HG02884 (cell line): ENCODE data around the gene WWOX.

Experiments used
- ATAC-seq: cut with Tn5 transposase; IDR thresholded peaks from one replicate; pipeline ENCODE4 v1.9.1; 2021; ENCODE audit warnings: mild to moderate bottlenecking, moderate library complexity; ENCODE audit not compliant: unreplicated experiment

WWOX gene

DNA sequence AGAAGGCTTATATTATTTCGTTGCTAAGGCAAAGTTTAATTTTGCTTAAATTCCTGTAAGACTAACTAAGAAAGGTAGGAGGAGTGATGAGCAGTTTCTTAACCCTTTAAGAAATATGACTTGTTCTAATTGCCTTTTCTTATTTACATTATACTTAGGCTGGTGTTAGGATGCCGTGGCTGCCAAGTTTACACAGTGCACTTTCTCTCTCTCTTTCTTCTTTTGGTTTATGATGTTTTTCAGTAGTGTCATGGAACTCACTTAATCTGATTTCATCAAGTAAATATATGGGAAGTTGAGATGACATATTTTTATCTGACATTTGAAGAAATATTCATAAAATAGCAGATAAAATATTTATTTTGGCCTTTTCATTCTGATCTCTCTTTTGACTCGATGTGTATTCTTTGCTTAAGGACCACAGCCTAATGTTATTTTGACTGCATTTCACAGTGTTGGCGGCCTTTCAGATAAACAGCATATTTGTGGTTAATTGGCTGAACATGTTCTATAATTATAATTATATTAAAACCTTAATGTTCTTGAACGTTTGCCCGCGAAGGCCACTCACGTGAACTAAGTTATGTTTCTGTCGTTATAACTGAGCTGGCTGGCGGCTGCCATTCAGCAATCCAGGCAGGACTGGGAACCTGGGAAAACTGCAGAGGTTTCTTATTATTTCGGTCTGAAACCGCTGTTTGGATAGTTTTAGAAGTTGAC is 191.6 kb downstream of the WWOX start:
- ATAC-seq: no peak

DNA sequence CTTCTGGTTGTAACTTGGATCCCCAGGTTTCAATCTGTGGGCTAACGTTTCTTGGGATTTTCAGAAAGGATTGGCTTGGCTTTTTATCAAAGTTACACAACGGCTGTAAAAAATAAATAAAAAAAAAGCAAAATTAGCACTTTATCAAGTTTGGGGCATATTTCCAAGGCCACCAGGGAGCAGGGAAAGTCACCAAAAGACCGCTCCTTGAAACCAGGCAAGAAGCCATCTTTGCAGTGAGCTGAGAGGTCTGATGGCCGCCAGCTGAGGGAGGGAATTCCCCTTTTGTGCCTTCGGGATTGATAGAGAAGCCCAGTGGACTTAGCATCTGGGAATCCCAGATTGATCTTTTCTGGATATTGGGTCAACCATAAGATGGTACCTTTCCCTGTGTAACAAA is 192.2 kb downstream of the WWOX start:
- ATAC-seq: no peak

DNA sequence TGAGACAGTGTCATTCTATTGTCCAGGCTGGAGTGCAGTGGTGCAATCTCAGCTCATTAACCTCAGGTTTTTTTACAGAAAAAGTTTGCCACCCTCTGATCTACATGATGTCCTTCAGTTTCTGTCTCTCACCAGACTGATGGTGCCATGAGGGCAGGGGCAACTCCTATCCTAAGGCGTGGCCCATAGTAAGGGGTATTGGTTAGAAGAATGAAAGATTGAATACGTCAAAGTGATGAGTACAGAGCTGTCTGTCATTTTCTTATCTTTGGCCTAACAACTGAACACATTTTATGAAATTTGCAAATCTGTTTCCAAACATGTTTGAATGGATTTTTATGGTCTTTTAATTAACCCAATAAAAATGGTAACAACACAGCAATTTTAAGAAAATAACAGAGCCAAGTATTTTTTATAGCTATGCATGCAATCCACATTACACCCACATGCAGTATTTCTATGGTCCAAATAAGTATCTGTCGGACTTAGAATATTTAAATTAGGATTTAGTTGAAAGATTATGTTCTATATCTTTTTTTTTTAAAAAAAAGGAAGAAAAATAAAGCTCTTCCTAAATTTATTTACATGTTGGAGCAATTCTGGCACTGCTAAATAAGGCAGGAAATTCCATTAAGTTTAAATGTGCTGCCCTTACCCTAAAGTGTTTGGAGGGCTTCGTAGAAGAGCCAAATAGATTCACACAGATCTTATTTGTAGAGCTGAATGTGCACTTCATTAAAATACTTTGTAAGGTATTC is 192.8 kb downstream of the WWOX start:
- ATAC-seq: no peak

DNA sequence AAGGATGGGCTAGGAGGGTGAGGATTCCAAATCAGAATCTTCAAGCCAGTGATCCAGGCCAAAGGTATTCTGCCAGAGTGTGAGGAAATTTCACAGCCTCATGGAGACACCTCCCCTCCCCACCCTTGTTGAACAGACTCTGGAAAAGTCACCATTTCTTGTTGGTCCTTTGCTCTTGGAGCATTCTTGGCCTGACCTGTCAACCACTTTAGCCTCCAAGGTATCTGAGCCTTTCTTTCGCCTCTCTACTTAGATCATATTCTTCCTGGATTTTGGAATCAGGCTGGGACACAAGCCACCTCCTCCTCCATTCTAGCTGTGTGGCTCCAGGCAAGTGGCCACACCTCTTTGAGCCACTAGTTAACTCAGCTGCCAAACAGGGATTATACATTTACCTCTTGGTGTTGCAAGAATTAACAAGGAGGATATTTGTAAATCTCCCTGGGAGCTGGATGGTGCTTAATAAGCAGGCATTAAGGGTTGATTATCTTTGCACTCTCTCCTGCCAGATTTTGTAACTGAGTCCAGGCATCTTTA is 193.5 kb downstream of the WWOX start:
- no peak for ATAC-seq

DNA sequence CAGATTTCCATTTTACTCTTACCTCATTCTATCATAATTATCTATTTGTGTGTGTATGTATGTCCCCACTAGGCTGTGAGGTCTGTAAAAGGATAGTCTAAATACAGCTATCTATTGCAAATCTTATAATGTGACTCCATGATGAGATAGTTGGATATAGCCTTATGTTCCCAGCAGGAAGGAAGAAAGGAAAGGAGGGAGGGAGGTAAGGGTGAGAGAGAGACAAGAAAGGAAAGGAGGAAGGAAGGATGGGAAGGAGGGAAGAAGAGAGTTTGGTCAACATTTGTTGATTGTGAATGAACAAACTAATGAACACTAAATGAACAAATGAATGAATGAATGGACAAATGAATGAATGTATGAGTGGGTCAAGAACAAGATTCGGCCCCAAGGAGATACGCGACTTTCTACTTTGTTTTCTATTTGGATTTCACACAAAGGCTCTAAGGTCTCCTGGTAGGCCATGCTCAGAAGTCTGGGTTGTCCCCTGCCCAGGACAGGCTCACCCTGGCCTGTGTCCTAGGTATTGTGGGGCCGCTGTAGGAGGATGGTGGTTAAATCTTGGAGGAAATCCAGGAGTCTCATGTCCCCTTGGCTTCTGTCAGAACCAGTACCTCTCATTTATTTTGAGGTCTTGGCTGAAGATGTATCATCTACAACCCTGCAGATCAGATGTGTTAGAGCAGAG is 195.2 kb downstream of the WWOX start:
- no peak for ATAC-seq

DNA sequence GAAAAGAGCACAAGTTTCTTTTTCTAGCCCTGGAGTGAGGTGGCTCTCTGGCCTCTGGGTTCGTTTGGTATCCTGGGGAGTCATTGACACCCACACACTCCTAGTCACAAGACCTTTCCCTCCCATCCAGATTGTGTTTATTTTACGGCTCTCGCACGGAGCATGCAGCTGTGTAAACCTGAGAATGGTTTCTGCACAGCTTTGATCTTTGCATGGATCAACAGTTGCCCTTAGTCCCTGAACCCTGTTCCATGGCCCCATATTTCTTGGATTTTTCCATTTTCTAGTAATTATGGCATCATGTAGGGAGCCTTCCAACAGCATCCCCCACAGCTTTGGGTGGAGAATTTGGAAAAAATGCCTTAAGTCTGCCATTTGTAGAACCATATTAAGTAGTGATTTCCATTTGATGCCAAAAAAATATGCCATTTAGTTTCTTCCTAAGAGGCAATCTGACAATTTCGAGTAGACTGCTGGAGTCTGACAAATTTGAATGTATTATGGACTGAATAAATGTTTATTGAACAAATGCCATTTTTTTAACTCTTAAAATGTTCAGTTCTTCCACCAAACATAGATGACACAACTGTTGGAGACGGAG is 197.7 kb downstream of the WWOX start:
- no peak for ATAC-seq

DNA sequence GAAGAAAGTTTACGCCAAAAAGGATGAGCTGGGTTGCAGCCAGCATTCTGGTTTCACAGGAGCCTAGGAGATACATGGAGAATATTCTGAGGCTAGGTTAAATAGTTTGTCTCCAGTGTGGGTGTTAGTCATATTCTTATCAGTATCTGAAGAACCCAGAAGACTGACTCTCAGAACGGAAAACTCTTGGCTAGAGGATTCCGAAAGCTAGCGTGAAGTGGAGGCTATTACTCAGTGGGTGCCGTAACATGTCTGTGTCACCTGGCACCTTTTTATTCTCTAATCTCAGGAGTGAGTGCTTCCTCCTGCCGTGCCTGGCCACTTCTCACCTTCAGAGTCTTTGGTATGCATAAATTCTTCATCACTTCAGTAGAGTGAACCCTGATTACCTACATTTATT is 199.5 kb downstream of the WWOX start:
- no peak for ATAC-seq

DNA sequence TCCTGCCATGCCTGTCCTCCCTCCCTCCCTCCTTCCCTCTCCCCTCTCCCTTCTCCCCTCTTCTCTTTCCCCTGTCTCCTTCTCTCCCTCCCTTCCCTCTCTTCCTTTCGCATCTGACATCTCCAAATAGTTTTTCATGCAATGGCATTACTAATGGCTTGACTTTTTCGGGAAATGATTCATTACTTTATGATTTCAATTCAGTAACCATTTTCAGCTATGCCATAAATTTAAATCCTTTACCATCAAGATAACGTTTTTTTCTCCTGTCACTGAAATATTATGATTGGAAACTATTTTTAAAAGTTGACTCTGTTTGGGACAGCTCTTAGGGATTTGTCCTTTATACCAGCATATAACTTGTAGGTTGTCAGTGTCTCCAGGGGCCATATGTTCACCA is 201.0 kb downstream of the WWOX start:
- no peak for ATAC-seq

DNA sequence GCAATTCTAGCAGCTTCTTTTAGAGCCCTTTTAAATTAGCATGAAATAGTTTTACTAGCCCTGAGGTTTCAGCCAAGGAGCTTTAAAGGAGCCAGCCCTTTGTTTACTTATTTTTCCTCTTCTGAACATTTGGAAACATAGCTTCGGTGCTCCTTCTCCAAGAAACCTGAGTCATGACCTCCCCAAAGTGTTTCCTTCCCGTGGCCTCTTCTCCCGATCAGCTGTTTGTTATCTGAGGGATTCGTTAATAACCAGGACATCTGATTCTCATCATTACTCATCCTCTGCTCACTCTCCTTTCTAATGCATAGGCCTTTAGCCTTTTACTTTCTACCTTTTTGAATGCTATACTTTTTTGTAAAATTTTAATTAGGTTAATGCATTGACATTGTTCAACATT is 204.5 kb downstream of the WWOX start:
- no peak for ATAC-seq

DNA sequence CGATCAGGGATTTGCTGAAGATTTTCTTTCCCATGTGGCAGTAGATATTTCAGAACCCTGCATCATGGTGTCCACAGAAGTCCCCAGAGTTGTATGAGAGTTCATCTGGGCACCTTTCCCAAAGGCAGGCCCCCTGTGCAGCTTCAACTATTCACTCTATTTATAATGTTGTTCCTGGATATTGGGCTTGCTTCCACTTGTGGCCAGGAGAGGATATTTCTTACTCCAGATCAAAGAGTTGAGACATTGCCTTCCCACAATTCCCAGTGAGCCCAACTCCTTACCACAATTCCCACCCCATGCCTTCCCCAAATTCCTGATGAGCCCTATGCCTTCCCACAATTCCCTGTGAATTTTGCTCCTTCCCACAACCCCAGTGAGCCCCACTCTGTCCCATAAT is 206.9 kb downstream of the WWOX start:
- no peak for ATAC-seq

DNA sequence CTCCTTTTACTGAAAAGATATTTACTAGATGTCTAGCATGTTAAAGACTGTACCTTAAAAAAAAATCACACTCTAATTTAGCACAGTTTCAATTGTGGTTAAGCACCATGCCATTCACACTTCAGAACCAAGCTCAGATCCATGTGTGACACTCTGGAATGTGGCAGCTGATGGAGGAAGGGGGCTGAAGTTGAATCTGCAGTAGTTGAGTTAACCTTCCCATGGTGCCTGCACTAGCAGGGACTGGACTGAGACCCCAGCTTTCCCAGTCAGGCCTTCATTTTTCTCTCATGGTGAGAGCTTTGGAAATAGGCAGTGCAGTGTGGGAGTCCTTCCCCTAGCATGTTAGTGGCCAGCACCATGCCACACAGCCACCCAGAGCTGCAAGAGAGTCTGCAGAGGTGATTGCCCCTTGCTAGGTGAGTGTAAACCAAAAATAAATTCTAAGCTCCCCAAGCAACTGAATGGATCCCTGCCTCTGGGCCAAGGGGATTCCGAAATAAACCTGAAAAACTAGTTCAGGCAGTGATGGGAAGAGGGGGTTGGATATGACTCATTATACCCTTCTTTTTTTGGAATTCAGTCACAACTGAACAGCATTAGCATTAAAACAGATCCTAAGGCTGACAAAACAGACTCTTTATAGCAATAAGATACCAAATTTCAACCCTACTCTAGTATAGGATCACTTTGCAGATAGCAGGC is 208.5 kb downstream of the WWOX start:
- no peak for ATAC-seq

DNA sequence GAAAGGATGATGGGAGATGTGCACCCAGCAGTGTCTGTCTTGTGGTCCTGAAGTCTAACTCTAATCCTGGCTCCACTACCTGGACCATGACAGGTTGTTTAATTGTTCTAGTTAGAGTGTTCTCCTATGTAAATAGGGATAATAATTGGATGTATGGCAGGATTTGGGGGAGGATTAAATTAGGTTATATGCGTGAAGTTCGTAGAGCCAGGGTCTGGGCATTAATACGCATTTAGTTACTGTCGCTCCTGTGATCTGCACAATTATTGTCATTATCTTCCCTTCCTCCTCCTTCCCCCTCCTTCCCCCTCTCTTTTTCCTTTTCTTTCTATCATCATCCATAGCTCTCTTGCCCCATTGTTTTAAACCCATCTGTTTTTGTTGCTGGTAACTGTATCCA is 210.3 kb downstream of the WWOX start:
- no peak for ATAC-seq

DNA sequence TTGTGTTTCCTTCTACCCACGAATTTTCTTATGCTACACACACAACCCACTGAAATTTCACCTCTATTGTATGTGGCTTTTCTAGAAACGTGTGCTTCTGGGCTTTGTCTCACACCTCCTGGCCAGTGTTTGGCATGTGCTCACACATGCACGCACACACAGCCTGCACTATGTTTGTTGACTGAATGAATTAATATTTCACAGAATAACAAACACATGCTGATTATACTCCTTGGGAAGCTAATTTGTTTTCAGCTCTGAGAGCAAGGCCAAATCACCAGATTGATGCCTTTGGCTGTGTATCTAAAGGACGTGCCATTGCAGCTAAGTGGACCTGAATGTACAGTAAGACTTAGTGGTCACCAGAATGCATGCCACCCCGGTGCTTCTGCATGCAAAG is 210.7 kb downstream of the WWOX start:
- ATAC-seq: no peak

DNA sequence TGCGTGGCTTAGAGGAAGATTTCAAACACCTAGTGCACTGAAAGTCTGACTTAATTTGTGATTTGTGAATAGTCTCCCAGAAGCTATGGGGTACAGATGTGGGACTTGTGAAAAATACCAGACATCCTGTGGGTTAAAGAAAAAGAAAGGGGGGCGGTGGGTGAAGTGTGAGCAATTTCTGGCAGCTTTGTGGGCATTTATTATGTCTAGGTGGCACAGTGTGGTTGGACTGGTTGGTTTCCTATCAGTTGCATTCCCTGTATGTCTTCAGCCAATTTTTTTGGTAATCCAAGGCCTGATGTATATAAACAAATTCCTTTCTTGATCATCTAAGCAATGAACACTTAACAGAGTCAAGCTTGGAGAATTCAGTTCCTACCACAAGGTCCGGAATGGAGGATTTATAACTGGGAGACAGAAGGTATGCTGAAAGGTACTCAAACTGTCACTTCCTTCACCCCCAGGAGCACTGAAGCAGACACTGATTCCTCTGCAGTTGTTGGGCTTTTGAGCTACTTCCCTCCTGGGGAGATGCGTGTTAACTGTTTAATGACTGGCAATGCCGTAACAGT is 211.6 kb downstream of the WWOX start:
- no peak for ATAC-seq

DNA sequence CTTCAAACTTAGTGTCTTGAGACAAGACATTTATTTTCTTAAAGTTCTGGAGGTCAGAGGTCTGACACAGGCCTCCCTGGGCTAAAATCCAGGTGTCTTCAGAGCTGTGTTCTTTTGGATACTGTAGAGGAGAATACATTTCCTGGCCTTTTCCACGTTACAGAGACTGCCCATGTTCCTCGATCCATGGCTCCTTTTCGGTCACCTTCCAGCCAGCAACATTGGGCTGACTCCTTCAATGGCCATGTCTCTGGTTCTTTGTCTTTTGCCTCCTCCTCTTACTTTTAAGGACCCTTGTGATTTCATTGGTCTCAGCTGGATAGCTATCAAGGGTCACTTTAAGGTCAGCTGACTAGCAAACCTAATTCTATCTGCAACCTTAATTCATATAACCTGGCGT is 212.4 kb downstream of the WWOX start:
- no peak for ATAC-seq

DNA sequence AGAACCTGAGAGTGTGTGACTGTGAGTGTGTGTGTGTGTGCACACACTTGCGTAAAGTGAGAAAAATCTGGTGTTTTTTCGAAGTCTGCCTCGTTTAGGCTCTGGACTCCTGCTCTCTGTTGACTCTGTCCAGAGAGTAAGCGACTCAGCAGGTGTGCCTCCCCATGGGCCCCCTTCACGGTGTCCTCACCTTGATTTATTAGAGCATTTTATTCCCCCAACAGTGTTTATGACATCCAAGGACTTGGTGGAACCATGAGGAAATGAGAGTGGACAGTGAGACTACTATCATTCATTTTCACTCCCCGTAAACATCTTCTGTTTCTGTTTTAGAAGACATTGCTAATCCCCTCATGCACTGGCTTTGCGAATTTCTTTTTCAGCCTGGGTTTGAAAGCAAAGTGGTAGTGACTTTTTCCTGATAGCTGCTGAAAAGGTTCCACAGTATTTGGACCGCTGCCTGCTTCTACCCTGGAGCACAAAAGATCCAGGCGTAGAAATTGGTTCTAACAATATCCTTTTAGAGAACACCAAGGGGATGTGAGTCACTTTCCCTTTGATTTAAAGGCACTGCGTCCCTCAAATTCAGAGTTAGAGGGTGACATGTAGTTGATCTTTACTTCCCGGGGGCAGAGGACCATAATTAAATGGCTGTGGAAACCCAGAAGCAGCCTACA is 218.2 kb downstream of the WWOX start:
- ATAC-seq: no peak

DNA sequence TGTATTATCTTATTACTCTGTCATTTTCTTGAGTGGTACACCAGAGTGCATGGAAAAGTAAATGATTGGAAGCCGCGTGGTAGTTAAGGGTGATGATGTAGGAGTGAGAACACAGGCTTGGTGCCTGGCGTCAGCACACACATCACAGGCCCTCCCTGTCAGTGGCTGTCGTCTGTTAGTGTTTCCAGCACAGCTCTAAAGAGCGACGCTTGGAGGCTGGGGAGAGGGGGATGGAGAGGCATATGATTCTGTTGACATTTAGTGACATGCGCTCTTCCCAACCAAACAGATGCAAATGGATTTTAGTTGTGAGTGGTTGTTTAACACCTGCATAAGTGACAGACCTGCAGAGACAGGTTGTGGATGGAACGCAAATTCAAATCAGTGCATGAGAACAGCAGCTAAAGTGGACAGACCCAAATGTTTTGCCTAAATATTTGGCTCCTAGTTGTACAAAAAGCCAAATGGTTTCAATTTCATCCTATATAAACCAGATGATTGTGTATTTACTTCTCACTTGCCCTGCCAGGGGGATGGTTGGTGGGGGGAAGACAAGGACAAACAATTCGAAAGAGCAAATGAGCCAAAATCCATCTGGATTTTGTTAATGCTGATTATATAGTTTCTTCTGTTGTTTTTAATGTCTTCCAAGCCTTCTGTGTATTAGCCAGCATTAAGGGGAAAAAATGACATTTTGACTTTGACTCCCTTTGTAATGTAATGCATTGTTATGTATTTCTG is 222.3 kb downstream of the WWOX start:
- ATAC-seq: no peak

DNA sequence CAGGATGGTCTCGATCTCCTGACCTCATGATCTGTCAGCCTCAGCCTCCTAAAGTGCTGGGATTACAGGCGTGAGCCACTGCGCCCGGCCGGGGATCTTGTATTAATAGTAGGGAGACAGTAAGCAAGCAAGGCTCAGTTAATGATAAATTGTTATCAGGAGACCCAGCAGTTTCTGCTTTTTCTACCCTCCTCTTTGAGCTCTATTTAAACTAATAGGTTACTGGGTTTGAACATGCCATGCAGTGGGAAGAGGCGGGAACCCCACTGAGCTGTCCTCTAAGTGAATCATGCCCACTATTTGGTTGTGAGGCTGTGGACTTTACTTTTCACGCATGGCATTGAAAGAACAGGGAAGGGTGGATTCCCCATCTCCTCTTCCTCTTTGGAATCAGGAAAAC is 223.9 kb downstream of the WWOX start:
- no peak for ATAC-seq

DNA sequence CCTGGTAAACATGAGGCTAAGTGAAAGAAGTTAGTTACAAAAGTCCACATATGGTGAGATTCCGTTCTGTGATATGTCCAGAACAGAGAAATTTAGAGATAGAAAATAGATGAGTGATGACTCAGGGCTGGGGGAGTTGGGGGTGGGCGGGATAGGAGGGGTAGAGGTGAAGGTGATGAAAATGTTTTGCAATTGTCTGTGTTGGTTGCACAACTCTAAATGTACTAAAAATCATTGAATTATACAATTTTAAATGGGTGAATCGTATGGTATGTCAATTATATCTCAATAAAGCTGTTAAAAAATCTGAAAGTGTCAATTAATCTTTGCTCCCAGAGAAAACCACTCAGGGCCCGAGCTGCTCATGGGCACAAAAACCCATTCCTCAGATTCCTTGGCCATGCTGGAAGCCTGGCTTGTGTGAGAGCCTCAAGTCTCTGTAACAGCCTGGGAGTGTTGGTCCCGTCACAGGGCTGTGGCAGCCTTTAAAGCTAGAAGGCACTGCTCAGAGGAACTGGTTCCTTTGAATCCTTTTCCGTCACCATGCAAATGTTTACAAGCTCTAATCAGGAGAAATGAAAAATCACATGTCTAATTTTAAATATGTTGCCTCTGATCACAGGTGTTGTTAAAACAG is 225.3 kb downstream of the WWOX start:
- ATAC-seq: no peak
